GM21381 (cell line): ENCODE data around the gene TPI1.

Experiments used
- ATAC-seq: cut with Tn5 transposase; IDR thresholded peaks from one replicate; pipeline ENCODE4 v1.9.1; 2021; ENCODE audit warnings: mild to moderate bottlenecking, moderate library complexity; ENCODE audit not compliant: unreplicated experiment

The TPI1 gene

GRCh38 chr12:6914947-6915788 lies 47.8 kb downstream of the TPI1 start:
- no peak for ATAC-seq

GRCh38 chr12:6915789-6916285 lies 48.5 kb downstream of the TPI1 start:
- ATAC-seq: no peak

GRCh38 chr12:6916426-6917200 lies 49.3 kb downstream of the TPI1 start:
- no peak for ATAC-seq

DNA sequence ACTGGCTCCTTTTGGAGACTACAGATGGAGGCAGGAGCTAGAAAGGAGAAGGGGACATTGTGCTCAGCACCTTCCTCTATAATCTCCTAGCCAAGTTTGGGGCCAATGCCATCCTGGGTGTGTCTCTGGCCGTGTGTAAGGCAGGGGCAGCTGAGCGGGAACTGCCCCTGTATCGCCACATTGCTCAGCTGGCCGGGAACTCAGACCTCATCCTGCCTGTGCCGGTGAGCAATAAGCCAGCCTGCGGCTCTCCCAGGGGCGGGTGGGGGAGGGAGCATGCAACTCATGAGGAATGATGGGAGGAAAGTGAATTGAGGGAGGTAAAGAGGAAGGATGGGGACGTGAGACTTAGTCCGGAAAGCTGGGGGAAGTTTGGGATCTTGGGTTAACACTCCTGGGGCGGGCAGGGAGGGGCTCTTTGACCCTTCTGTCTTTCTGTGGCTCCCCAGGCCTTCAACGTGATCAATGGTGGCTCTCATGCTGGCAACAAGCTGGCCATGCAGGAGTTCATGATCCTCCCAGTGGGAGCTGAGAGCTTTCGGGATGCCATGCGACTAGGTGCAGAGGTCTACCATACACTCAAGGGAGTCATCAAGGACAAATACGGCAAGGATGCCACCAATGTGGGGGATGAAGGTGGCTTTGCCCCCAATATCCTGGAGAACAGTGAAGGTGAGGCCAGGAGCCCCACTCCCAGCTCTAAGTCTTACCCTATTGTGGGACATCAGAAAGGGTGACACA lies 50.3 kb downstream of the TPI1 start:
- ATAC-seq: no peak

DNA sequence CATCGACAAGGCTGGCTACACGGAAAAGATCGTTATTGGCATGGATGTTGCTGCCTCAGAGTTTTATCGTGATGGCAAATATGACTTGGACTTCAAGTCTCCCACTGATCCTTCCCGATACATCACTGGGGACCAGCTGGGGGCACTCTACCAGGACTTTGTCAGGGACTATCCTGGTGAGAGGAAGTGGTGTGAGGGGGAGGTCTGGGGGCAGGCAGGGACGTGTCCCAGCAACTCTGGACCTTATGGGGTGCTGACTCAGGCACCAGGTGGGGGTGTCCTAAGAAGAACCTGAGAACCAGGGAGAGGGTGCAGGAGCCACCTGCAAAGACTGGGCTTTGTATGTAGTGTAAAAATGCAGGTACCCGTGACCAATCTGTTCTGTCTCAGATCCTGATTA lies 52.3 kb downstream of the TPI1 start:
- ATAC-seq: no peak
